ENCODE results near the gene CWC22. TPM values are rescaled to one million over a fixed set of nuclear protein-coding genes. Genes with fewer than 3 reads are reported as not detected.

CWC22 gene
- total and polyA plus RNA-seq, 2 experiments from 2014 or later, result 15.7 to 17.6 TPM

- DNase-seq (ENCODE audit: low spot score), result no peak
- no peak overlapping the region for H3K4me3 ChIP-seq
- no peaks in the 10 kb centered on the region for H4K20me1 ChIP-seq (ENCODE audit: insufficient read depth, poor library complexity, severe bottlenecking)
- TF ChIP-seq CTCF (IDR thresholded peaks at IDR 0.05; ENCODE audit: poor library complexity), result no peak
- TF ChIP-seq EZH2 (IDR thresholded peaks at IDR 0.05; ENCODE audit: borderline replicate concordance), result no peak
- TF ChIP-seq EZH2phosphoT487 (IDR thresholded peaks at IDR 0.05; ENCODE audit: low read depth, severe bottlenecking, unreplicated experiment), result no peak
- H3K27ac ChIP-seq, result no peak overlapping the region
- H3K36me3 ChIP-seq (replicated peaks; ENCODE audit: insufficient read depth, low read depth), result no peaks in the 10 kb centered on the region
- H3K4me1 ChIP-seq (ENCODE audit: insufficient read depth), result no peaks in the 10 kb centered on the region
- no peak overlapping the region for H2AFZ ChIP-seq
- H3K27me3 ChIP-seq, result no peaks in the 10 kb centered on the region
- H3K9me2 ChIP-seq (replicated peaks; ENCODE audit: insufficient read depth), result no peaks in the 10 kb centered on the region
- H3K9me3 ChIP-seq (ENCODE audit: low read depth), result no peaks in the 10 kb centered on the region
- no peak overlapping the region for H3K4me2 ChIP-seq
- WGBS (ENCODE audit: low lambda C conversion rate, missing lambda C conversion rate), result 92% methylated on average over 1 of the region's 1 CpG
- no peaks in the 10 kb centered on the region for H3K79me2 ChIP-seq
Observed at GRCh38 chr2:179983250-179983932, 23.7 kb downstream of the CWC22 start.

GRCh38 chr2:179981085-179981484 is 26.0 kb downstream of the CWC22 start:
- no peak overlapping the region for H3K4me3 ChIP-seq
- H3K36me3 ChIP-seq (replicated peaks; ENCODE audit: insufficient read depth, low read depth), result no peaks in the 10 kb centered on the region
- 89% methylated on average over 1 of the region's 1 CpG for WGBS (ENCODE audit: low lambda C conversion rate, missing lambda C conversion rate)
- H3K9me2 ChIP-seq (replicated peaks; ENCODE audit: insufficient read depth), result no peaks in the 10 kb centered on the region
- H3K27me3 ChIP-seq, result no peaks in the 10 kb centered on the region
- no peaks in the 10 kb centered on the region for H3K9me3 ChIP-seq (ENCODE audit: low read depth)
- no peaks in the 10 kb centered on the region for H3K4me1 ChIP-seq (ENCODE audit: insufficient read depth)
- DNase-seq (ENCODE audit: low spot score), result no peak
- no peaks in the 10 kb centered on the region for H4K20me1 ChIP-seq (ENCODE audit: insufficient read depth, poor library complexity, severe bottlenecking)
- H3K79me2 ChIP-seq, result no peaks in the 10 kb centered on the region
- no peak overlapping the region for H3K27ac ChIP-seq
- TF ChIP-seq EZH2phosphoT487 (IDR thresholded peaks at IDR 0.05; ENCODE audit: low read depth, severe bottlenecking, unreplicated experiment) (no peak), EZH2 (IDR thresholded peaks at IDR 0.05; ENCODE audit: borderline replicate concordance) (no peak), CTCF (IDR thresholded peaks at IDR 0.05; ENCODE audit: poor library complexity) (no peak)
- H3K4me2 ChIP-seq, result no peak overlapping the region
- H2AFZ ChIP-seq, result no peak overlapping the region

GRCh38 chr2:179974761-179975160 is 32.3 kb downstream of the CWC22 start:
- H4K20me1 ChIP-seq (ENCODE audit: insufficient read depth, poor library complexity, severe bottlenecking), result no peaks in the 10 kb centered on the region
- H3K4me3 ChIP-seq, result no peak overlapping the region
- H2AFZ ChIP-seq, result no peak overlapping the region
- no peaks in the 10 kb centered on the region for H3K9me3 ChIP-seq (ENCODE audit: low read depth)
- H3K4me2 ChIP-seq, result no peak overlapping the region
- no peaks in the 10 kb centered on the region for H3K36me3 ChIP-seq (replicated peaks; ENCODE audit: insufficient read depth, low read depth)
- TF ChIP-seq EZH2phosphoT487 (IDR thresholded peaks at IDR 0.05; ENCODE audit: low read depth, severe bottlenecking, unreplicated experiment), result no peak
- H3K27me3 ChIP-seq, result no peaks in the 10 kb centered on the region
- H3K9me2 ChIP-seq (replicated peaks; ENCODE audit: insufficient read depth), result no peaks in the 10 kb centered on the region
- DNase-seq (ENCODE audit: low spot score), result no peak
- no peak overlapping the region for H3K27ac ChIP-seq
- H3K4me1 ChIP-seq (ENCODE audit: insufficient read depth), result no peaks in the 10 kb centered on the region
- H3K79me2 ChIP-seq, result no peaks in the 10 kb centered on the region
- WGBS (ENCODE audit: low lambda C conversion rate, missing lambda C conversion rate), result 90% methylated on average over 5 of the region's 5 CpGs

GRCh38 chr2:179966778-179967394 is 40.2 kb downstream of the CWC22 start:
- peaks cover 3% of the 10 kb centered on the region for H3K36me3 ChIP-seq (replicated peaks; ENCODE audit: insufficient read depth, low read depth)
- no peaks in the 10 kb centered on the region for H3K9me2 ChIP-seq (replicated peaks; ENCODE audit: insufficient read depth)
- H3K79me2 ChIP-seq, result no peaks in the 10 kb centered on the region
- no peak overlapping the region for H3K27ac ChIP-seq
- no peak overlapping the region for H3K4me2 ChIP-seq
- no peak for DNase-seq (ENCODE audit: low spot score)
- no peak overlapping the region for H2AFZ ChIP-seq
- H3K4me3 ChIP-seq, result no peak overlapping the region
- H3K4me1 ChIP-seq (ENCODE audit: insufficient read depth), result no peaks in the 10 kb centered on the region
- no peaks in the 10 kb centered on the region for H3K9me3 ChIP-seq (ENCODE audit: low read depth)
- H3K27me3 ChIP-seq, result no peaks in the 10 kb centered on the region
- TF ChIP-seq CTCF (IDR thresholded peaks at IDR 0.05; ENCODE audit: poor library complexity), result no peak
- no peak for TF ChIP-seq EZH2phosphoT487 (IDR thresholded peaks at IDR 0.05; ENCODE audit: low read depth, severe bottlenecking, unreplicated experiment)
- TF ChIP-seq EZH2 (IDR thresholded peaks at IDR 0.05; ENCODE audit: borderline replicate concordance), result no peak
- no peaks in the 10 kb centered on the region for H4K20me1 ChIP-seq (ENCODE audit: insufficient read depth, poor library complexity, severe bottlenecking)
- WGBS (ENCODE audit: low lambda C conversion rate, missing lambda C conversion rate), result 85% methylated on average over 3 of the region's 3 CpGs
